H1 (cell line): Measurements from ENCODE around the gene EN2. TPM values are rescaled to one million over a fixed set of nuclear protein-coding genes. Genes with fewer than 3 reads are reported as not detected.

Source experiments
- CTCF ChIA-PET: fragments of 300-600 bp; sonication (Branson Sonifier 250); formaldehyde crosslinking; loops from one replicate; lab custom pipeline; 2021; ENCODE audit not compliant: partially characterized antibody; lab: Charles Lee
- POLR2A ChIA-PET: fragments of 300-600 bp; sonication (Branson Sonifier 250); formaldehyde crosslinking; loops from one replicate; lab custom pipeline; 2021; ENCODE audit warnings: inconsistent platforms; ENCODE audit not compliant: partially characterized antibody; lab: Charles Lee
- DNase-seq, 2 experiments: peaks; one replicate each; pipeline versions ENCODE4 v3.0.0 to v3.0.0-alpha.2; 2010 to 2022; ENCODE audit warnings: low spot score in 2 of 2, low read depth in 1 of 2, mixed read lengths in 1 of 2
- FAIRE-seq: peaks from 2 replicates; lab custom pipeline; 2011; peaks lifted over from hg19 to GRCh38; lab: Jason Lieb, UNC
- H2AFZ ChIP-seq: 2 replicates; pipeline ENCODE4 v1.8.1; 2012; ENCODE audit warnings: low read length, inconsistent platforms
- H2AK5ac ChIP-seq: 2 replicates; pipeline ENCODE4 v1.6.1; 2013; ENCODE audit warnings: low read depth, low read length
- H2BK120ac ChIP-seq: replicated peaks from 2 replicates; pipeline ENCODE3; 2013; ENCODE audit warnings: low read depth, low read length, inconsistent platforms
- H2BK12ac ChIP-seq: 2 replicates; pipeline ENCODE4 v1.6.1; 2013; ENCODE audit warnings: low read depth, low read length
- H2BK15ac ChIP-seq: 2 replicates; pipeline ENCODE4 v1.6.1; 2013; ENCODE audit warnings: low read length
- H2BK20ac ChIP-seq: 2 replicates; pipeline ENCODE4 v1.6.1; 2013; ENCODE audit warnings: low read length
- H2BK5ac ChIP-seq: 2 replicates; pipeline ENCODE4 v1.6.1; 2013; ENCODE audit warnings: low read depth, low read length
- H3K14ac ChIP-seq: 2 replicates; pipeline ENCODE4 v1.6.1; 2013; ENCODE audit warnings: inconsistent platforms; ENCODE audit not compliant: insufficient read length
- H3K18ac ChIP-seq: 2 replicates; pipeline ENCODE4 v1.6.1; 2013; ENCODE audit warnings: low read length; ENCODE audit errors: extremely low read depth
- H3K23ac ChIP-seq: 2 replicates; pipeline ENCODE4 v1.6.1; 2013; ENCODE audit warnings: inconsistent platforms; ENCODE audit not compliant: insufficient read length
- H3K23me2 ChIP-seq: 2 replicates; pipeline ENCODE4 v1.6.1; 2013; ENCODE audit warnings: low read depth, low read length
- H3K27ac ChIP-seq: 2 replicates; pipeline ENCODE4 v1.6.1; 2011; ENCODE audit warnings: low read depth, low read length, inconsistent platforms
- H3K27me3 ChIP-seq, 4 experiments: replicated peaks in 1 of 4; 1 replicate in 1 of 4; 2 replicates in 3 of 4; pipeline versions ENCODE4 v1.6.1 to v1.8.1; 2011 to 2013; ENCODE audit warnings: low read length in 3 of 4, mild to moderate bottlenecking in 3 of 4, inconsistent platforms in 2 of 4, mixed read lengths in 2 of 4, moderate library complexity in 1 of 4; ENCODE audit not compliant: control insufficient read depth in 3 of 4, insufficient read depth in 3 of 4; ENCODE audit errors: extremely low read depth in 1 of 4
- H3K36me3 ChIP-seq, 4 experiments: 2 replicates each; pipeline versions ENCODE4 v1.6.1 to v1.8.1; 2011 to 2013; ENCODE audit warnings: mild to moderate bottlenecking in 4 of 4, low read length in 3 of 4, moderate library complexity in 2 of 4, control low read depth in 1 of 4, inconsistent platforms in 1 of 4; ENCODE audit not compliant: insufficient read depth in 4 of 4, control insufficient read depth in 2 of 4
- H3K4ac ChIP-seq: replicated peaks from 2 replicates; pipeline ENCODE3; 2013; ENCODE audit warnings: low read length, low read depth, mixed read lengths, inconsistent platforms; ENCODE audit not compliant: insufficient read length
- H3K4me1 ChIP-seq, 4 experiments: replicated peaks in 1 of 4; 1 replicate in 1 of 4; 2 replicates in 3 of 4; pipeline versions ENCODE4 v1.6.1 to v1.8.1; 2011 to 2013; ENCODE audit warnings: low read length in 3 of 4, inconsistent platforms in 2 of 4, mixed read lengths in 1 of 4; ENCODE audit not compliant: insufficient read depth in 4 of 4, control insufficient read depth in 3 of 4
- H3K4me2 ChIP-seq, 2 experiments: 2 replicates each; pipeline versions ENCODE4 v1.6.1 to v1.8.1; 2011 to 2013; ENCODE audit warnings: low read depth in 2 of 2, low read length in 2 of 2, control low read depth in 1 of 2, inconsistent platforms in 1 of 2, mild to moderate bottlenecking in 1 of 2; ENCODE audit not compliant: insufficient read depth in 1 of 2
- H3K4me3 ChIP-seq, 4 experiments: fragments of 200-600, 300-600 bp in 1 of 4; sonication (generic), shearing (Covaris generic), sonication (Bioruptor Twin) in 1 of 4; 2 replicates each; pipeline versions ENCODE4 v1.5.1 to v1.8.1; 2011 to 2016; ENCODE audit warnings: low read length in 4 of 4, low read depth in 3 of 4, control low read depth in 2 of 4, inconsistent platforms in 2 of 4, mild to moderate bottlenecking in 2 of 4, mixed read lengths in 1 of 4, moderate library complexity in 1 of 4; ENCODE audit not compliant: insufficient read depth in 2 of 4; ENCODE audit errors: extremely low read depth in 1 of 4
- H3K56ac ChIP-seq: replicated peaks from 2 replicates; pipeline ENCODE3; 2013; ENCODE audit warnings: low read depth, mild to moderate bottlenecking, mixed read lengths, low read length, inconsistent platforms; ENCODE audit not compliant: insufficient read length
- H3K79me1 ChIP-seq: 2 replicates; pipeline ENCODE4 v1.6.1; 2013; ENCODE audit warnings: low read depth, low read length, control low read depth
- H3K79me2 ChIP-seq, 2 experiments: 2 replicates each; pipeline versions ENCODE4 v1.6.1 to v1.8.1; 2012 to 2013; ENCODE audit warnings: low read length in 2 of 2, mild to moderate bottlenecking in 2 of 2, inconsistent platforms in 1 of 2; ENCODE audit not compliant: insufficient read depth in 2 of 2, control insufficient read depth in 1 of 2
- H3K9ac ChIP-seq, 4 experiments: replicated peaks in 1 of 4; 1 replicate in 1 of 4; 2 replicates in 3 of 4; pipeline versions ENCODE4 v1.6.1 to v1.8.1; 2011 to 2013; ENCODE audit warnings: low read depth in 3 of 4, low read length in 3 of 4, control low read depth in 2 of 4, mild to moderate bottlenecking in 2 of 4, moderate library complexity in 2 of 4, inconsistent platforms in 1 of 4; ENCODE audit errors: extremely low read depth in 1 of 4
- H3K9me3 ChIP-seq, 2 experiments: 2 replicates each; pipeline versions ENCODE4 v1.6.1 to v1.8.1; 2012 to 2013; ENCODE audit warnings: mild to moderate bottlenecking in 2 of 2, moderate library complexity in 2 of 2, control low read depth in 1 of 2, inconsistent platforms in 1 of 2, low read depth in 1 of 2, low read length in 1 of 2, mixed read lengths in 1 of 2; ENCODE audit not compliant: insufficient read depth in 2 of 2
- H4K20me1 ChIP-seq, 2 experiments: replicated peaks in 1 of 2; 2 replicates each; pipeline versions ENCODE3 to v1.8.1; 2011 to 2013; ENCODE audit warnings: inconsistent platforms in 2 of 2, low read length in 2 of 2, mild to moderate bottlenecking in 1 of 2; ENCODE audit not compliant: insufficient read depth in 2 of 2, control insufficient read depth in 1 of 2
- H4K5ac ChIP-seq: 2 replicates; pipeline ENCODE4 v1.6.1; 2013; ENCODE audit warnings: low read length, low read depth, mixed read lengths, inconsistent platforms; ENCODE audit not compliant: insufficient read length
- H4K8ac ChIP-seq: 2 replicates; pipeline ENCODE4 v1.8.0; 2013; ENCODE audit warnings: mild to moderate bottlenecking, moderate library complexity, low read length, inconsistent platforms; ENCODE audit not compliant: insufficient read depth; ENCODE audit errors: extremely low read depth
- H4K91ac ChIP-seq: replicated peaks from 2 replicates; pipeline ENCODE3; 2013; ENCODE audit warnings: low read length, mixed read lengths, inconsistent platforms; ENCODE audit not compliant: insufficient read length
- BACH1 ChIP-seq: IDR thresholded peaks from 2 replicates; pipeline ENCODE4 v1.6.1; 2012; ENCODE audit warnings: low read length, improper control_type of control experiment
- KDM1A ChIP-seq: fragments of 200-600, 300-600 bp; sonication (generic); IDR thresholded peaks from 2 replicates; pipeline ENCODE4 v1.7.1; 2016; ENCODE audit warnings: mild to moderate bottlenecking, low read length, borderline replicate concordance
- KDM4A ChIP-seq: IDR thresholded peaks from one replicate; pipeline ENCODE4 v1.7.1; 2012; ENCODE audit warnings: low read depth, mild to moderate bottlenecking, moderate library complexity, low read length, inconsistent platforms; ENCODE audit not compliant: severe bottlenecking
- RAD21 ChIP-seq, 2 experiments: IDR thresholded peaks in 1 of 2; conservative IDR thresholded peaks in 1 of 2; 2 replicates each; pipeline ENCODE4 v1.6.1; 2011; ENCODE audit warnings: low read depth in 2 of 2, low read length in 2 of 2, improper control_type of control experiment in 1 of 2, inconsistent platforms in 1 of 2, mild to moderate bottlenecking in 1 of 2, moderate library complexity in 1 of 2
- RBBP5 ChIP-seq: IDR thresholded peaks from 2 replicates; pipeline ENCODE4 v1.7.1; 2012; ENCODE audit warnings: low read depth, mild to moderate bottlenecking, inconsistent platforms, low read length, moderate library complexity, borderline replicate concordance
- SUZ12 ChIP-seq: fragments of 200-600 bp; sonication (generic); IDR thresholded peaks from 2 replicates; pipeline ENCODE4 v1.6.1; 2012; ENCODE audit warnings: mild to moderate bottlenecking, inconsistent platforms, low read length, moderate library complexity, mixed read lengths
- WGBS, 2 experiments: shearing (Covaris generic) in 1 of 2; methylation state at CpG; one replicate each; pipeline versions ENCODE4 v1.1.6 to v1.1.7; 2013 to 2015; ENCODE audit warnings: low lambda C conversion rate in 2 of 2, mixed read lengths in 2 of 2, inconsistent platforms in 1 of 2, low coverage in 1 of 2, missing lambda C conversion rate in 1 of 2; ENCODE audit not compliant: insufficient replicate concordance in 2 of 2, insufficient coverage in 1 of 2, insufficient read length in 1 of 2; ENCODE audit errors: extremely low coverage in 1 of 2, missing lambda C conversion rate in 1 of 2; 5-methylcytosine and 5-hydroxymethylcytosine counted together
- polyA plus RNA-seq, 7 experiments: library from polyadenylated mRNA; depleted of rRNA in 3 of 7; stranded (reverse) in 5 of 7; unstranded in 2 of 7; fragments of >200 nt in 5 of 7; fragments of 200-250 nt in 2 of 7; gene quantifications; 1 replicate in 5 of 7; 2 replicates in 1 of 7; 4 replicates in 1 of 7; pipeline versions ENCODE4 v1.2.1 to v1.2.3, GENCODE V29; 2011 to 2013; ENCODE audit warnings: missing spikeins in 2 of 7, mixed read lengths in 2 of 7
- total RNA-seq: library from RNA; stranded (reverse); fragmentation: NEBNext Ultra II Directional; extraction: Animal tissue kit (Norgen Biotek cat#: 25700); gene quantifications from 2 replicates; pipeline ENCODE4 v1.2.1, GENCODE V29; 2021
- TF ChIP-seq, protein P1 (sequence below): IDR thresholded peaks from 2 replicates; pipeline ENCODE4 v1.6.1; 2012; ENCODE audit warnings: inconsistent platforms
- TF ChIP-seq, protein P2 (sequence below): IDR thresholded peaks from 2 replicates; pipeline ENCODE4 v1.6.1; 2012; ENCODE audit warnings: inconsistent platforms

EN2 gene
- total and polyA plus RNA-seq, 2 of the 8 experiments (the other 6 are each of a cell fraction or from before 2014, with no cell fraction given): not detected

DNA sequence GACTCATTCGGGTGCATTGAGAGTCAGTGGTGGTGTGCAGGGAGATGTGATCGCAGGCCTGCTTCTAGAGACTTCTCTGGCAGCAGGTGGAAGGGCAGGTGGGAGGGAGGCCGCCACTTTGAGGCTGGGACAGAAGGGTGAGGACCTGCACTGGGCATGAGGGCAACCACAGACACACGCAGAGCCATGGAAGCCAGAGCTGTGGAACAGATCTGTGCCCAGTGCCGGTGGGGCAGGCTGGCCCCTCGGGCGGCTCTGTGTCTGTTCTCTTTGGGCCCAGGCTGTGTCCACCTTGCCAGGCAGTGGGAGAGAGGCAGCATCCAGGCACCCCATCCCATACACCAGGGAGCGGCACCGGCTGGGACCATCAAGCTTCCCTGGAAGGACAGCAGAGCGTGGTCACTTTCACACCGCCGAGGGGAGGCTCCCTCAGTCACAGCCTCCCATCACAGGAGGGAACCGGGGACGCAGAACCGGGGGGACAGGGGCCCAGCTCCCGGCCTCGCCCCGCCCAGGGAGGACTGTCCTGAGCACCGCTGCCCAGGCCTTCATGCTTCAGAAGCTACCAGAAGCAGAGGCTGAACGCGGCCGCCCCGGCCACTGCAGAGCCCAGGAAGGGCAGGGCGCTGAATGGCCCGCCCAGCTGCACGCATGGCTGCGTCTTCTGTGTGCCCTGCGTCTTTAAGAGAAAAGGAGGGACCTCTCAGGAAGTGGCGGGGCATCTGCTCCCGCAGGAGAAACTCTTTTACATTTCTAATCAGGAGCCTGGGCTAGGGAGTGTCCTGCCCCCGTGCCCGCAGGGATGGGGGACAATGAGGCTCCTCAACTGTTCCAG lies 32.1 kb downstream of the EN2 start:
- Histone ChIP-seq H3K18ac (peak overlapping the region; percentile 38), H2BK120ac (peak overlapping the region; percentile 21), H4K91ac (peak overlapping the region; percentile 94), H2AFZ (peak overlapping the region; percentile 47), H3K14ac (no peak overlapping the region), H3K4me1 (peaks cover 0 to 14% (median 12%) of the 10 kb centered on the region in 4 experiments; a peak in 6 of 7 replicates), H3K56ac (no peak overlapping the region), H2BK20ac (peak overlapping the region; percentile 90; the same call in 1 of the 2 replicates), H3K4me2 (peak overlapping the region; percentile 66 to 74), H3K79me2 (no peaks in the 10 kb centered on the region), H4K8ac (no peak overlapping the region; the same call in 1 of the 2 replicates), H2BK12ac (peak overlapping the region; percentile 68; the same call in 1 of the 2 replicates), H3K9me3 (no peaks in the 10 kb centered on the region), H3K36me3 (no peaks in the 10 kb centered on the region), H2BK5ac (peak overlapping the region; percentile 39; the same call in 1 of the 2 replicates), H4K5ac (no peak overlapping the region), H3K9ac (no peak overlapping the region), H2AK5ac (peak overlapping the region; percentile 53; the same call in 1 of the 2 replicates), H3K27me3 (peaks cover 17 to 82% (median 66%) of the 10 kb centered on the region in 4 experiments), H3K4ac (no peak overlapping the region), H3K4me3 (peak overlapping the region in 3 of 4 experiments; percentile 36 to 64 (median 47); a peak in 4 of 8 replicates), H2BK15ac (peak overlapping the region; percentile 88; the same call in 1 of the 2 replicates), H4K20me1 (peaks cover 0 to 3% of the 10 kb centered on the region in 2 experiments), H3K27ac (no peak overlapping the region), H3K79me1 (no peaks in the 10 kb centered on the region), H3K23ac (no peak overlapping the region), H3K23me2 (peaks cover 3% of the 10 kb centered on the region; the same call in 1 of the 2 replicates)
- FAIRE-seq (no peak), DNase-seq (peak in 1 of 2 experiments; percentile 73)
- CTCF ChIA-PET: interaction anchor here (0.8 to 1.4 kb wide), 4 partner anchors 10 to 76 kb away, joined by 3 to 4 read pairs (median 4); no protein-coding TSS in a partner anchor
- WGBS, 2 experiments: 39% methylated on average over 21 of the region's 32 CpGs; no CpG with 5 or more reads in 1 of the 2 experiments
- POLR2A ChIA-PET: interaction anchor here (1.0 kb wide), 2 partner anchors 19 to 21 kb away, joined by 3 to 4 read pairs; no protein-coding TSS in a partner anchor
- TF ChIP-seq KDM1A (no peak), RBBP5 (no peak), KDM4A (peak; percentile 13), BACH1 (no peak), RAD21 (IDR thresholded peaks at IDR 0.05 in 1 of 2, conservative IDR thresholded peaks at IDR 0.05 in 1 of 2; ENCODE audit: low read depth in 2 of 2, low read length in 2 of 2) (no peak), SUZ12 (peak; percentile 33; the same call in 1 of the 2 replicates)
- TF ChIP-seq, protein P1, sequence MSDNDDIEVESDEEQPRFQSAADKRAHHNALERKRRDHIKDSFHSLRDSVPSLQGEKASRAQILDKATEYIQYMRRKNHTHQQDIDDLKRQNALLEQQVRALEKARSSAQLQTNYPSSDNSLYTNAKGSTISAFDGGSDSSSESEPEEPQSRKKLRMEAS: peak; percentile 59
- TF ChIP-seq, protein P2, sequence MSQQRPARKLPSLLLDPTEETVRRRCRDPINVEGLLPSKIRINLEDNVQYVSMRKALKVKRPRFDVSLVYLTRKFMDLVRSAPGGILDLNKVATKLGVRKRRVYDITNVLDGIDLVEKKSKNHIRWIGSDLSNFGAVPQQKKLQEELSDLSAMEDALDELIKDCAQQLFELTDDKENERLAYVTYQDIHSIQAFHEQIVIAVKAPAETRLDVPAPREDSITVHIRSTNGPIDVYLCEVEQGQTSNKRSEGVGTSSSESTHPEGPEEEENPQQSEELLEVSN: peak; percentile 70; the same call in 1 of the 2 replicates
